Measurements from ENCODE around the gene ZNG1F. TPM values are rescaled to one million over a fixed set of nuclear protein-coding genes. Genes with fewer than 3 reads are reported as not detected.
"Not testable (repeated sequence)": the region's sequence is repeated elsewhere in the genome, so short reads cannot be mapped to it uniquely, and the experiment has no call there.

The ZNG1F gene
- total RNA-seq, 4 donors from 2014 or later = 6.7 to 11.8 (median 8.7) TPM

DNA sequence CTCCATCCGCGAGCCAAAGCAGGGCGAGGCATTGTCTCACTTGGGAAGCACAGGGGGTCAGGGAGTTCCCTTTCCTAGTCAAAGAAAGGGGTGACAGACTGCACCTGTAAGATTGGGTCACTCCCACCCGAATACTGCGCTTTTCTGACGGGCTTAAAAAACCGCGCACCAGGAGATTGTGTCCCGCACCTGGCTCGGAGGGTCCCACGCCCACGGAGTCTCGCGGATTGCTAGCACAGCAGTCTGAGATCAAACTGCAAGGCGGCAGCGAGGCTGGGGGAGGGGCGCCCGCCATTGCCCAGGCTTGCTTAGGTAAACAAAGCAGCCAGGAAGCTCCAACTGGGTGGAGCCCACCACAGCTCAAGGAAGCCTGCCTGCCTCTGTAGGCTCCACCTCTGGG, 39.0 kb downstream of the ZNG1F start:
- H3K4me3 ChIP-seq; DNase-seq (ENCODE audit: low spot score in 2 of 2): not testable (repeated sequence)

DNA sequence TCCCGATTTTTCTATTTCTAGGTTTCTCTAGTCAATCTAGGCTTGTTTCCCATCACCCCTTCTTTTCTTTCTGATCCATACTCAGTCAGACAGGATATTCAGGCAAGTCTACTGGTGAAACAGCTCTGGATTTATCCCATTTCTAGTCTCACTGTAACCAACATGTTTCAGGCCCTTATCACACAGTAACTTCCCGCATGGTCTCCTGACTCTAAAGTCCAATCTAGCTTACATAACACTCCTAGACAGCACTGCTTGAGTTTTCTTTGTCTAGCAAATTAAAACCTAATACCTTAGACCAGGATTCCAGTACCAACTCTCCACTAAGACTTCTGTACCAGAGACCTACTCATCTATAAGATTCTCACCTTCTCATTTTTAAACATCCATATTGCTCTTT, 47.2 kb downstream of the ZNG1F start:
- not testable (repeated sequence) for H3K27ac ChIP-seq; DNase-seq (ENCODE audit: low spot score in 2 of 2); H3K27me3 ChIP-seq; H3K36me3 ChIP-seq; H3K4me3 ChIP-seq; H3K4me1 ChIP-seq; H3K9me3 ChIP-seq
- WGBS, 2 donors = 100% methylated on average over 1 to 2 of the region's 2 CpGs

More for the DNA sequence above, 39.0 kb downstream of the ZNG1F start:
- not testable (repeated sequence) for H3K9me3 ChIP-seq, H3K27ac ChIP-seq, H3K36me3 ChIP-seq, H3K27me3 ChIP-seq, H3K4me1 ChIP-seq
- WGBS, 2 donors = 100% methylated on average over 6 of the region's 18 CpGs; no CpG with 5 or more reads in 1 of the 2 donors

DNA sequence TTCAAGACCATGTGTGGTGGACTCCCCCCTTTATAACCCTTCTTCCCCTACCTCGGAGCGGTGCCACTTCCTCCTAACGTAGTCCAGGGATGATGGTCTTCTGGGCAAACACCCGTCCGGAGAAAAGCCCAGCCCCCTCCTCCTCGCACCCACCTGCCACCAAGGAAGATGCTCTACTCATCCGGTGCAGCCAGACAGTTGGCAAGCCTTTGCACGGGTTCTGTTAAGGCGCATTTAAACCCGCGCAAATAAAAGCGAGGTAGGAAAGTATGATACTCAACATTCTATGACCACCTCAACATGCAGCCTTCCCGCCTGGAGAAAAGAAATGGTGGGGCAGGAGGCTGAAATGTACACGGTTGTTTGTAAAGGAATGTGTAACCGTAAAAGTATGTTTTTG, 60.5 kb downstream of the ZNG1F start, which contains the start of gene FOXD4L6:
TSS of gene FOXD4L6 (minus strand) at position 101 of the 400 bp plus-strand sequence. CDS start 298 bp downstream, outside the sequence.
- 100% methylated on average over 1 of the region's 15 CpGs; no CpG with 5 or more reads in 1 of the 2 donors for WGBS, 2 donors
- not testable (repeated sequence) for H3K9me3 ChIP-seq; DNase-seq (ENCODE audit: low spot score in 2 of 2); H3K4me1 ChIP-seq; H3K27me3 ChIP-seq; H3K4me3 ChIP-seq; H3K27ac ChIP-seq; H3K36me3 ChIP-seq

DNA sequence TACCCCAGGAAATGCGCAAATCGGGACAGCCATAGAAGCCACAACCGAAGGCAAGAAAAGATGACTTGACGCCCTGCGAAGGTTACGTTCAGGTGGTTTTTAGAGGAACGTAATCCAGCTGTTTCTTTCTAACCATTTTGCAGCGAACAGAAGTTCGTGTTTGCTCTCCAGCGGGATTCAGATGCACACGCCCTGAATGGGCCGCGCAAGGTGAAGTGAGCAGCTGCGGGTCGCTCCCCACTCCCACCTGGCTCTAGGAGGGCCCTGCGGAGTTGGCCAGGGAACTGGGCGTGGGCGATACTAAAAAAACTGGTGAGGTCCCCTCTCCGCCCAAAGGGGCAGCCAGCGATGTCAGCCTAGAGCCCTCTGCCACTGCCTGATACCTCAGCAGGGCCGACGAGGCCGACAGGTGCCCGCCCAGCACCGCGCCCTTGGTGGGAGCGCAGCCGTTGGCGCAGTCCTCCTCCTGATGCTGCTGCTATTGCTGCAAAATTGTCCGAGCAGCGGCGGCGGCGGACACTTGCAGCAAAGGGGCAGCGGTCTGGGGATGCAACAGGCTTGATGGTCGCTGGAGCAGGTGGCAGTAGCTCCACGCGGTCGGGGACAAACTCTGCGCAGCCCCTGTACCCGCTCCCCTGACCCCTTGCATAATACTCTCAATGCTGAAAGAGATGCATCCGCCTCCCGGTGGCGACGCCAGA, 62.2 kb downstream of the ZNG1F start:
- not testable (repeated sequence) for H3K9me3 ChIP-seq; H3K36me3 ChIP-seq; H3K27ac ChIP-seq; H3K4me1 ChIP-seq; DNase-seq (ENCODE audit: low spot score in 2 of 2); H3K27me3 ChIP-seq; H3K4me3 ChIP-seq
- WGBS, 2 donors = 5 to 7% methylated on average over 10 to 12 of the region's 45 CpGs

DNA sequence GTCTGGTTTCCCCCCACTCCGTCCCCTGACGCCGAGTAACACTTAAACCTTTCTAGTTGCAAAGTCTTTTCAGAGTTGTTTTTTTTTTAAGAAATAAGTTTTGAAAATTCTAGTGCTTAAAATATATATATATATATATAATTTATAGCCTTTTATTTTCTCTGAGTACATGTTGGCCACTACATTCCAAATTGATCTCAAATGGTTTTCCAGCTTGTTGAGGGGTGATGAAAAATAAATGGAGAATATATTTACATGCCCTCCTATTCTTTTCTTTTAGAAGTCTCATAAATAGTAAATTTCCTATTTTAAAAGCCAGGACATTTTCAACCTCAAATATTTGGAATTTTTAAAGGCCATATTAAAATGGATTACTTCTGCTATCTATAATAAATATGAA, 63.2 kb downstream of the ZNG1F start:
- DNase-seq (ENCODE audit: low spot score in 2 of 2); H3K4me1 ChIP-seq; H3K4me3 ChIP-seq; H3K27ac ChIP-seq; H3K36me3 ChIP-seq; H3K9me3 ChIP-seq; H3K27me3 ChIP-seq: not testable (repeated sequence)
- WGBS, 2 donors = 19 to 33% methylated on average over 2 to 3 of the region's 3 CpGs

DNA sequence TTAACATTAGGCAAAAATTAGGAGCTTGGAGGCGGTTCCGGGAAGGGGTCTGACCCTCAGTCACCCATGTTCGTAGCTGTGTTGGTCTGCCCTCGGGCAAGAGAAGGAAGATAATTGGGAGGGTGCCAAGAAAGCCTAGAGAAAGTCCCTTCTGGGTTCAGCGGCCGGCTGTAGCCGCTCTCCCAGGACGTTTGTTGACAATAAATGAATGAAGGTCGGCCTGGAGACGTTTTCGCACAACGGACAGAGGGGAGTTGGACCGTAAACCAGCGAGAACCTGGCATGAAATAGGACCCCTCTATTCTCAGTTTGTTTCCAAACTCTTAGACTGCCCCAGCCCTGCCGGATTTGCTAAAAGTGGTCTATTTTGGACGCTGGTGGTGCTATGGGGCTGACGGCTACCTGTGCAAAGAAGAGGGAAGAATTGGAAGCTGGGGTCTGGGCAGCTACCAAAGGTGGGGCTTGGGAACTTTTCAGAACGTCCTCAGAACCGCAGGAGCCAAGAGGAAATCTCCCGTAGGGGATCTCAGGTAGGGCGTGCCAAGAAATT, 63.9 kb downstream of the ZNG1F start:
- H3K27ac ChIP-seq; H3K9me3 ChIP-seq; H3K4me3 ChIP-seq; H3K27me3 ChIP-seq; H3K4me1 ChIP-seq; DNase-seq (ENCODE audit: low spot score in 2 of 2); H3K36me3 ChIP-seq: not testable (repeated sequence)
- WGBS, 2 donors = no CpG with 5 or more reads among the region's 21 CpGs

DNA sequence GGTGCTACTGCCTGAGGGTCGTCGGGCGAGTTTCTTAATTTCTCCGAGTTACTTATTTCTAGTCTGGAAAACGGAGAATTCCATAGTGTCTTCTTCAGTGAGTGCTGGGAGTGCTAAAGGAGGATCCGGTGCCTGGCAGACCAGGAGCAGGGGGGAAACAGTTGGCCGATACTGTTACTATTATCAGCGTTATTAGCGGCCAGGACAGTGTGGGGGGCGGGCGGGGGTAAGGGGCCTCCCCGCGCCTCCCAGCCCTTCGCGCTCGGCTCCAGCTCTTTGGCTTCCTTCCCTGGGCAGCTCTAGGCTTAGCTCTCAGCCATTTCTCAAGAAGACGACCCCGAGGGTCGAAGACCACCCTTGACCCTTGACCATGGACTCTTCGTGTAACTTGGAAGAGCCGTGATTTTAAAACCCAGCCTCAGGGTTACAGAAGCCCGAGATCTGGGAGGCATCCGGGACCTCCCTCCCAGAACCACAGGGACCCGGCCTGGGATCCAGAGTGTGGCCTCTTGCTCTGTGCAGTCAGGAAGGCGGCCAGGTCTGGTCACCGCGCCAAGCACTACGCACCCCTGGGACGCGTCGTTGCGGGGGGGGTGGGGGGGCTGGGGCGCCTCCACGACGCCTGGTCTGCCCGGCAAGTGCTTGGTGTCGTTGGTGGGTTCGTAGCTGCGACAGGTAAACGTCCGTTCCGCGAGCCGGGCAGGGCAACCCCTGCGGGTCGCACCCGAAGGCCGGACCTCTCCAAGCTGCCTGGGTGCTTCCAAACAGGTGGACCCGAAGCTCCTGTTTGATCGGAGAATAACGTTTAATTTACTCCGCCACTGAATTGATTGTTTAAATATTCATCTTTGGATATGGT, 64.6 kb downstream of the ZNG1F start:
- H3K27me3 ChIP-seq; H3K9me3 ChIP-seq; H3K4me3 ChIP-seq; H3K4me1 ChIP-seq; H3K36me3 ChIP-seq; H3K27ac ChIP-seq; DNase-seq (ENCODE audit: low spot score in 2 of 2): not testable (repeated sequence)
- 15 to 33% methylated on average over 11 to 18 of the region's 52 CpGs for WGBS, 2 donors

DNA sequence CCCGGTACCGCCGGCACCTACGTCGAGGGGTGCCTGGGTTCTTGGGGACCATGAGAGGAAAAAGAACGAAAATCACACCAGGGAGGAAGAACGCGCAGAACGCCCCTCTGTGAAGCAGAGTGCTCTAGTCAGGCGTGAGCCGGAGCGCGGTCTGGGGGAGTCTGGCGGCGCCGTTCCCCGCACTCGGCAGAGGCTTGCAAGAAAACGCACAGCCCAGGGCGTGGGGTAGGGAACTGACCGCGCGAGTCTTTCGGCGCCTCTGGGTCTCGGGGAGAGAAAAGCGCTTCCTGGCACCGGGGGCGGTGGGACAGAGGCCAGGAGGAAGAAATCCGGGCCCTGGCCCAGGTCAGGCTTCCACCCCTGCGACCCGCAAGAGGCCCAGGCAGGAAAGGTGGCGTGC, 65.3 kb downstream of the ZNG1F start:
- 0% methylated on average over 9 of the region's 33 CpGs; no CpG with 5 or more reads in 1 of the 2 donors for WGBS, 2 donors
- peaks cover 0 to 12% of the 10 kb centered on the region in 2 donors for H3K27me3 ChIP-seq
- H3K4me1 ChIP-seq = not testable (repeated sequence)

DNA sequence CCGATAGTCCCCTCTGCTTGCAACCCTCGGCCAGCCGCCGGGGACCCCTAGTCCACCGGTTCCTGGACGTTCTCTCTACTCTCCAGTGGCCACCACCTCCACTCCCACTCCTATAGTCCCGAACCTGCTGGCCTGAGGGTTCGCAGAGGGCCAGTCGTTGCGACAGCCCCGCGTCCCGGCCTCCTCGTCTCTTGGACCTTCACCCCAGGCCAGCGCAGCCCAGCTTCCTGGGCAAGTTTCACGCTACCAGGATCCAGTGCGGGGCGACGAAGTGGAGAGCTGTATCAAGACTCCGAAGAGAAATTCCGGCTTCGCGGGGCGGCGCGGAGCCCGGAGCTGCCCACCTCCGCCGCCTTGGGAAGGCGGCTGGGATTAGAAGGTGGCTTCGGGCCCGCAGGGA, 65.7 kb downstream of the ZNG1F start:
- not testable (repeated sequence) for H3K4me1 ChIP-seq; H3K27ac ChIP-seq; H3K36me3 ChIP-seq; H3K4me3 ChIP-seq; H3K9me3 ChIP-seq; DNase-seq (ENCODE audit: low spot score in 2 of 2)
- peaks cover 0 to 12% of the 10 kb centered on the region in 2 donors for H3K27me3 ChIP-seq
- 0% methylated on average over 1 of the region's 32 CpGs; no CpG with 5 or more reads in 1 of the 2 donors for WGBS, 2 donors

More for the DNA sequence above, 65.3 kb downstream of the ZNG1F start:
- H3K36me3 ChIP-seq; H3K27ac ChIP-seq; DNase-seq (ENCODE audit: low spot score in 2 of 2); H3K4me3 ChIP-seq; H3K9me3 ChIP-seq: not testable (repeated sequence)

DNA sequence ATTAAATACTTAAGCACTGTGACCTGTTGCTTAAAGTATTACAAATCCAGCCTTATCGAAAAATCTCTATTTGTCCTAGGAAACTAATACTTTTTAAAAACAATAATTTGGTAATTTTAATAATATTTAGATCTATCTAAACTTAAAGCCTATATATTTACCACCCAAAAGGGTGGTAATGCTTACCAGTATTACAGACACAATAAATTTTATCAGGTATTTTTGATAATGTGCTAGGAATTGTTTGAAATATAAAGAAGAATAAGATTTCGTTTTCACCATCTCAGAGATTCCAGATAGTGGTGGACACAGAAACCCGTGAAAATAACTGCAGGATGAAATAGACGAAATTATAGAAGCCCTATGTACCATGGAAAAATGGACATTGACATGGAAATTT, 68.4 kb downstream of the ZNG1F start:
- 44 to 47% methylated on average over 4 of the region's 4 CpGs for WGBS, 2 donors
- not testable (repeated sequence) for H3K4me3 ChIP-seq, H3K4me1 ChIP-seq

DNA sequence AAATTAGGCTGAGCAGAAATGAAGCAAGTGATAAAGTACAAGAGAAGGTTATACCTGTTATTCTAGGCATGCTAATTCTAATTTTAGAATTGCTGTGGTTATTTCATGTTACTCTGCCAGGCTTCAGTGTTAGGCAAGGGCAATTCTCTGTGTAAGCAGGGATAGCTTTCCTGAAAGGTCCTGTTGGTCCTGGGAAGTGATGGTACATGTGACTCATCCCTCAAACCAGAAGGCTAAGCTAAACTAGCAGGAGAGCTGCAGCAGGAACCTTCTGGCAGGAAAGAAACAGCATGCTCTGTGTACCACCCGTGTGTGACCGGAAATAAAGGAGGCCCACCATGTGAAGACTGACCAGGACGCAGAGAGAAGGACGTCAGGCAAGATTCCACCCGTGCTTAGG, 69.4 kb downstream of the ZNG1F start:
- not testable (repeated sequence) for H3K27ac ChIP-seq; H3K4me3 ChIP-seq; H3K36me3 ChIP-seq; DNase-seq (ENCODE audit: low spot score in 2 of 2); H3K9me3 ChIP-seq; H3K4me1 ChIP-seq; H3K27me3 ChIP-seq
- no CpG with 5 or more reads among the region's 5 CpGs for WGBS, 2 donors

More for the DNA sequence above, 68.4 kb downstream of the ZNG1F start:
- H3K36me3 ChIP-seq; H3K27me3 ChIP-seq; H3K27ac ChIP-seq; DNase-seq (ENCODE audit: low spot score in 2 of 2); H3K9me3 ChIP-seq: not testable (repeated sequence)

DNA sequence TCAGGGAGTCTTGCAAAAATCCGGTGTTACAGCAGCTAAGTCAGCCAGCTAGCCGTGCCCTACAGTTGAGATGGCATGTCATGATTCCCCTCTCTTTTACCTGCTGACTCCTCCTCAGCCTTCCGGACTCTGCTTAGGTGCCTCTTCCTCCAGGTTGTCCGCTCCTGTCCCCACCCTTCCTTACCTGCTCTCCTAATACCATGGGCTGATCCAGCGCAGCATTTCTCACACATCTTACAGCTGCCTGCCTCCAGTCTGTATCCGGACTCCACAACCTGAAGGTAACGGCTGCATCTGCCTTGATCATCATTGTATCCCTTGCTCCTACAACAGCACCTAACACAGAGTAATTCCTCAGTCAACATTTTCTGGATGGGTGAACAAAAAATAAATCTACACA, 69.8 kb downstream of the ZNG1F start:
- not testable (repeated sequence) for DNase-seq (ENCODE audit: low spot score in 2 of 2)
- WGBS, 2 donors = 45 to 49% methylated on average over 7 of the region's 7 CpGs

DNA sequence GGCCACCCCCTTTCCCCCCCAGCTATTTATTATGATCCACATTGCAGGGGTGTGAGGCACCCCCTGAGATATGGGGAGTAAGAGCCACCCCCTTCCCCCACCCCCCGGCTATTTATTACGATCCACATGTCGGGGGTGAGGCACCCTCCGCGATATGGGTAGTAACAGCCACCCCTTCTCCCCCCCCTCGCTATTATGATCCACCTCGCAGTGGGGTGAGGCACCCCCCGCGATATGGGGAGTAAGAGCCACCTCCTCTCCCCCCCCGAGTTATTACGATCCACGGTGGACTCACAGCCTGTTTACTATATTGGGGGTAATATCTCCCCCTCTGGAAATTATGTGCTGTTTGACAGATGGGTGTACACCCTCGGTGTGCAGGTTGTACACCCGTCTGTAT, 75.8 kb downstream of the ZNG1F start:
- no CpG with 5 or more reads among the region's 14 CpGs for WGBS, 2 donors
- not testable (repeated sequence) for H3K27ac ChIP-seq, H3K4me3 ChIP-seq

More for the DNA sequence above, 69.8 kb downstream of the ZNG1F start:
- H3K27me3 ChIP-seq, H3K4me1 ChIP-seq, H3K4me3 ChIP-seq, H3K9me3 ChIP-seq, H3K36me3 ChIP-seq, H3K27ac ChIP-seq: not testable (repeated sequence)

More for the DNA sequence above, 75.8 kb downstream of the ZNG1F start:
- H3K36me3 ChIP-seq; DNase-seq (ENCODE audit: low spot score in 2 of 2); H3K4me1 ChIP-seq; H3K9me3 ChIP-seq; H3K27me3 ChIP-seq: not testable (repeated sequence)

Measured in tibial nerve (tissue), 4 donors.